HG03060 (cell line): ENCODE measurements around the gene APOL6.

Experiments
- ATAC-seq: cut with Tn5 transposase; IDR thresholded peaks from one replicate; pipeline ENCODE4 v1.9.1; 2021; ENCODE audit warnings: low read depth, moderate number of reproducible peaks; ENCODE audit not compliant: unreplicated experiment

The APOL6 gene

DNA sequence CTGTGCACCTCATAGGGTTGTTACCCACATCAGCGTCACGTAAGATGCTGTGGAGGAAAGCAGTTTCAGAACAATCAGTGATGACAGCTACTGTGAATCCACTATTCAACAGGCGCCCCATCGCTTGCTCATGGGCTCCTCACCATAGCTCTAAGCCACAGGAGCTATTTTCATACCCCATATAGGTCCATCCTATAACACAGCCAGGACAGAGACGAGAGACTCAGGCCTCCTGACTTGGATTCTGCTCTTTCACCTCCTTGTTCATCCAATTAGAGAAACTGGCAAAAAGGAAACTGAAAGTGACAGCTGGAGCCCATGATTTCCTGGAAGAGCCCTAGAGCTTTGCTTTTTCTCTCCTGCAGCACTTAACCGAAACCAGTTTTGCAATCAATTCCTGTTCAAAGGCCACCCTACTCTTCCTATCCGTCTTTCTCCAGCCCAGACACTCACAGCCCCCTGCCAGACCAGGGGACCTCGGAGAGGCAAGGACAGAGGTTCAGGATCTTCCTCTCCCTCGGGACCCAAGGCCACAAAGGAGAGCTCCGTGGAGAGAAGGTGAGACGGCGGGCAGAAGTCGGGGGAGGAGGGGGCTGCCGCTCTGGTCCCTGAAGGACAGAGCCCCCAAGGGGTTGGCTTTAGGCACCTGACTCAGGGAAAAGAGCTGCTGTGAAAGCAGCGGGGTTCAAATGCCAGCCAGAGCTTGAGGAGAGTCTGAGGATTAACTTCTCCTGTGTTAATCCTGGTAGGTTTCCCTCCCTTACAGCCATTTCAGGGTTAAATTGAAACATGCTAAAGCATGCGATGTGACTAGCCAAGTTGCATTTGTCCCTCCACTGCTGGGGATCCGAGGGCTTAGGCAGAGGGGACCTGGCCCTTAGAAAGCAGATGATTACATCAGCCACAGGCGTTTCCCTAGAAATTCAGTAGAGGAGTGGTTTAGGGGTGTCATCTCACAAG is at the start of gene APOL6:
TSS of gene APOL6 (plus strand) at position 381 of the 960 bp plus-strand sequence. CDS start 7,980 bp downstream, outside the sequence.
- ATAC-seq, result no peak

DNA sequence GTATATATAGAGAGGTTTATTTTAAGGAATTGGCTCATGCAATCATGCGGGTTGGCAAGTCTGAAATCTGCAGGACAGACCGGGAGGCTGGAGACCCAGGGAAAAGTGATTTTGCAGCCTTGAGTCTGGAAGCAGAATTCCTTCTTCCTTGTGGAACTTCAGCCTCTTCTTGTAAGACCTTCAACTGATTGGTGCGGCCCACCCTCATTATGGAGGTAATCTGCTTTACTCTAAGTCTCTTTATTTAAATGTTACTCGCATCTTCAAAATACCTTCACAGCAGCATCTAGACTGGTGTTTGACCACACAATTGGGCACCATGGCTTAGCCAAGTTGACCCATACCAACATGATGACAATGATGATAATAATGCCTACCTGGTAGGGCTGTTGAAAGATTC is 48.9 kb upstream of the APOL6 start:
- no peak for ATAC-seq

GRCh38 chr22:35600476-35600875 is 47.8 kb upstream of the APOL6 start:
- no peak for ATAC-seq

DNA sequence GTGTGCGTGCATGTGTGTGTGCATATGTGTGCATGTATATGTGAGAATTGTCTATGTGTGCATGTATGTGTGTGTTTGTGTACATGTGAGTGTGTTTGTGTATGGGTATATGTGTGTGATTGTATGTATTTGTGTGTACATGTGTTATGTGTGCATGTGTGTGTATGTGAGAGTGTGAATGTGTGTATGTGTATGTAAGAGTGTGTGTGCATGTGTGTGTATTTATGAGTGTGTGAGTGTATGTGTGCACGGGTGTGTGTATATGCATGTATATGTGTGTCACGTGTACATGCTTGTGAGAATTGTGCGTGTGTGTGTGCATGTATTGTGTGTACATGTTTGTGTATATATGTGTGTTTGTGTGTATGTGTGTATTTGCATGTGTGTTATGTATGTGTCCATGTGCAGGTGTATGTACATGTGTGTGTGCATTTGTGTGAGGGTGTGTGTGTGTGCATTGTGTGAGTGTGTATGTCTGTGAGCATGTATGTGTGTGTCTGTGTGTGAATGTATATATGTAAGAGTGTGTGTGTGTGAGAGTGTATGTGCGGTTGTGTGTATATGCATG is 47.1 kb upstream of the APOL6 start:
- ATAC-seq, result no peak

DNA sequence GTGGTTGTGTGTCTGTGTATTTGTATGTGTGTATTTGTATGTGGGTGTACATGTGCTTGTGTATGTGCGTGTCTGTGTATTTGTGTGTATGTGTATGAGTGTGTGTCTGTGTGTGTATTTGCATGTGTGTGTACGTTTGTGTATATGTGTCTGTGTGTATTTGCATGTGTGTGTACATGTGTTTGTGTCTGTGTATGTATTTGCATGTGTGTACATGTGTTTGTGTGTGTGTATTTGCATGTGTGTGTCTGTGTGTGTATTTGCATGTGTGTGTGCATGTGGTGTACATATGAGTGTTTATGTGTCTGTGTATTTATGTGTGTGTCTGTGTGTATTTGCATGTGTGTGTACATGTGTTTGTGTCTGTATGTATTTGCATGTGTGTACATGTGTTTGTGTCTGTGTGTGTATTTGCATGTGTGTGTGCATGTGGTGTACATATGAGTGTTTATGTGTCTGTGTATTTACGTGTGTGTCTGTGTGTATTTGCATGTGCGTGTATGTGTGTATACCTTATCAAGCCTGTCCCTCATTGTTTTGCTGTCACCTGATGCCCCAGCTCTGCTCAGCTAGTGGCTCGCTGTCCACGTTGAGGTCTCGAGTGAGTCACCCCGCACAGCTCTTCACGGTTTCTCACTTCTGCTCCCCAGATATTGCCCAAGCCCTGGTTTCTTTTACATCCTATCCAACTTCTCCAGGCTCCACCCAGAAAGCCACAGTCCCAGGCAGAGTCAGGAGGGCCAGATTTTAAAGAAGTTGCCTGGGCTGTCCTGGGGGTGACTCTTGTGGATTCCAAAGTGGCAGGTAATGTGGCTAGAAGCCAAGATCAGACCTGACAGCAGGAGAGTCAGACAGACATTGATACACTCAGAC is 46.3 kb upstream of the APOL6 start:
- ATAC-seq, result no peak

DNA sequence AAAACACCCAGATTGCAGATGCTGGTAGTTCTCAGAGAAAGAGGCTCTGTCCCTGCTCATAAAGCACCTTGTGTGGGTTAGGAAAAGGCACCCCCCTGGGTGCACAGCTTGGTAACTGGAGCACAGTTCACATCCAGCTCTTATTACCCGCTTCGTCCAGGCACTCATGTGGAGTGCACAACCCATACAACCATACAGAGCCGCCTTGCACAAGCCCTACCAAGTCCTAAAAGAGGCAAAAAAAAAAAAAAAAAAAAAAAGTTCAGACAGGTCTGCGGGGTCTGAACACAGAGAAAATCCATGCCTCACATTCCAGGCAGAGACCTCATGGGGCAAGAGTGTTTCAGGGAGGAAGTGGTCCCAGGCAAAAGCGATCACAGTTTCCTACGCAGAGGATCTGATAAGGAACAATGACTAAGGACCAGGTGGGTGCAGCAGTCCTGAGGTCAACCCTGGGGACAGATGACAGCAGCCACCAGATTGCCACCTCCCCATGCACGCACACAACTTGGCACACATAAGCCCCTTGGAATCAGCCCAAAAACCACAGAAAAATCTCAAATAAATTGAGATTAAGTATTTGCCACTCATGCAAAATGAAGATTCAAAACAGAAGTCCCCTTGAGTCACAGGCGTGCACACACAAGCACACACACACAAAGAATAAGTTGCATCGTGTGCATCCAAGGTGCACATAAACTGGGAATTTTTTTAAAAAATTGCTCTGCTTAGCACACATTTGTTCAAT is 43.5 kb upstream of the APOL6 start:
- ATAC-seq, result no peak

- ATAC-seq, result no peak
Measured at GRCh38 chr22:35605369-35605680, 42.9 kb upstream of the APOL6 start.

- no peak for ATAC-seq
Measured at GRCh38 chr22:35605851-35606481, 42.3 kb upstream of the APOL6 start.

DNA sequence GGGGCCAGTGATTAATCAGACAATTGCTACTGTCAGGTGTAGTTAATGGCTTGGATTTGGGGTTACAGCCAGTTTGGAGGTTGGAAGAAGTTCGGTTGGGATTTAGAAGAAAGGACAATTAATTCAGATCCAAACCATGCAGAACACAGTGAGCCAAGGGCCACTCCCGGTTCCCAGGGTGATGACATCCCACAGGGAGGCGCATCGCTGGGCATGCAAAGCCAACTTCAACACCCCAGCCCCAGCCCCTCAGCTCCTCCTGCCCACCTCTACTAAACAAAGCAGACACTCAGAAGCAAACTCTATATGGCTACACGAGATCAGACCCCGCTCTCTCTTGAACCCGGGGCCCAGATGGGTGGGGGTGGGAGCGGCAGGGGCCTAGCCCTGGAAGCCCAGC is 41.3 kb upstream of the APOL6 start:
- no peak for ATAC-seq

DNA sequence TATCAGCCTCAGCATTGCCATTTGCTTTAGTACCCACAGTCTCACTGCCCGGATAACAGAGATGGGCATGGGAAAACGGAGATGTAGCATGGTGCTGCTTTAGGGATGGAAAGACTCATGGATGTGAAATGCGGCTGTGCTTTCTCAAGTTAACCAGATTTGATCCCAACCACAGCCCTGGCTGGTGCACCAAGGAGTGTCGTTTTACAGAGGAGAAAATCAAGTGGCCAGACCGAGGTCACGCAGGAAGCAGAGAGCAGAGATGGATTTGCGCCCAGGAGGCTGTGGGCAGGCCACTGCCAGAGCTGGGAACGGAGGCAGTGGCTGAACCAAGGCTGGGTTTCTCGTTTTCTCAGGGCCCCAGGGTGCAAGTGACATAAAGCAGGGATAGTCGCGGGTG is 40.2 kb upstream of the APOL6 start:
- ATAC-seq, result no peak

DNA sequence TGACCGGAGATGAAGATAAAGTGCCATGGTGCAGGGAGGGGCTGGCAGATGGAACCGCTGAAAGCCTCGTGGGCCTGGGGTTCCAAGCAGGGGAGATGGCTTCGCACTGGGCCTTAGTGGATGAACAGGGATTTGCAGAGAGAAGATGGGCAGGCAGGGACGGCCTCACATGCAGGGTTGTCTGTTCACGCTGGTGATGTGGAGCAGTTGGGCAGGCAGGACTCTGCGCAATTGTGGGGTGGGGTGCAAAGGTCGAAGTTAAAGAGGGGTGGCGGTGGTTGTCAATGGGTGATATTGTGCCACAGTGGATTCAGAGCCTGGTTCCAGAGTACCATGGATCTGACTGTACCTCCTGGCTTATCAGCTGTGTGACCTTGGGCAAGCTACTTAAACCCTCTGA is 39.0 kb upstream of the APOL6 start:
- ATAC-seq, result no peak

DNA sequence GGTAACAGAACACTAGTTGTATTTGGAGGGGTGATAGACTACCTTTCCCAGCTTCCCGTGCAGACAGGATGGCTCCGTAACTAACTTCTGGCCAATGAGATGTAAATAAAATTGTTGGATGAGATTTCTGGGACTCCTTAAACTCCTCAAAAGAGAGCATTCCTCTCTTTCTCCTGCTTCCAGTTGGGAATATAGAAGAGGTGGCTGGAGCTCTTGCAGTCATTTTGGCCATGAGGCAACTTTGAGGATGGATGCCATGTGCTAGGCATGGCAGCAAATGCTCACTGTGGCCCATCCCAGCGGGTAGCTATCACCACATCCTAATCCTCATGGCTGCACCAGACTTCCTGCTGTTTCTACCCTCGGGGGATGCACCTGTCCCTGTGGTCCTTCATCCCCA is 38.5 kb upstream of the APOL6 start:
- ATAC-seq, result no peak

GRCh38 chr22:35610741-35611140 is 37.5 kb upstream of the APOL6 start:
- ATAC-seq, result no peak

DNA sequence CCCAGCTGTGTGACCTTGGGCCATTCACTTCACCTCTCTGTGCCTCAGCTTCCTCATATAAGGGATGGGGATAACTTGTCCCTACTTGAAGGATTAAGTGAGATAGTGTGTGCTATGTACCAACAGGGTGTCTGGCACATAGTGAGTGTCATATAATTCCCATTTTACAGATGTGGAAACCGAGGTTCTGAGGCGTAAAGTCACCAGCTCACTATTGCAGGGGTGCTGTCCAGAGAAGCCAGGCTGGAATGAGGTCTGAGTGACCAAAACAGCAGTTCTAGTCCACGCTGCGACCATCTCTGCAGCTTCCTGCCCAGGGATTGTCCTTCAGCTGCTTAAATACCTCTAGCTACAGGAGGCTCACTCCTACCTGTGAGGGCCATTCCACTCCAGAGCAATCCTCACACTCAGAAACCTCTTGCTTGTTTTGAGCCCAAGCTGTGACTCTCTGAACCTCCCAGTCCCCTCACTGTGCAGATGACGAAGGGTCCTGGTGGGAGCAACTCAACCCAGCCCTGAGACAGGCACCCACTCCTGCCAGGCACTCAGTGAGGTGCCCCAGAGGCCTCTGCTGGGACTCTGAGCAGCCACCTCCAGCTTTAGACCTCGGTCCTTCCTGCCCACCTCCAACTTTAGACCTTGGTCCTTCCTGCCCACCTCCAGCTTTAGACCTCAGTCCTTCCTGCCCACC is 36.9 kb upstream of the APOL6 start:
- ATAC-seq, result no peak

DNA sequence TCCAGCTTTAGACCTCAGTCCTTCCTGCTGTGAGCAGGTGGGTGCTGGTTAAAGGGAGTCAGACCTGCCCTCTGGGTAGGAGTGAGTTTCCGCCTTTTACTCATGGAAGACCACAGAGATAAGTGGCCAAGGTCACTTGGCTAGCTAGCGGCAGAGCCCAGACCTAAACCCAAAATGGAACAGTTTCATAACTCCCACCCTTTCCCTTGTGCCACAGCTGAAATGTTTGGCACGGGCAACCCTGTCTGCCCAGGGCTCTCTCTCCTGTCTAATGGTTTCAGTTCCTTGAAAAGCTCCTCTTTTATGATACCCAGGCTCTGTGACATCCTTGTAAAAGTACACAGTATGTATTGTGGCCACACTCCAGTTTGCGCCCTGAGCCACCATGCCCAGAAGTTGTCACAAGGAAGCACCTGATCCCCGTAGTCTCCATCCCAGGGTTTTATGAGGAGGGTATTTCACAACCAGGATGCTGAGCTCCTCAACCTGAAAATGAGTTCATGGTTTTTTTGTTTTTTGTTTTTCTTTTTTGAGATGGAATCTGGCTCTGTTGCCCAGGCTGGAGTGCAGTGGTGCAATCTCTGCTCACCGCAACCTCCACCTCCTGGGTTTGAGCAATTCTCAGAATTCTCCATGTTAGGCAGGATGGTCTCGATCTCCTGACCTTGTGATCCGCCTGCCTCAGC is 36.2 kb upstream of the APOL6 start:
- no peak for ATAC-seq

DNA sequence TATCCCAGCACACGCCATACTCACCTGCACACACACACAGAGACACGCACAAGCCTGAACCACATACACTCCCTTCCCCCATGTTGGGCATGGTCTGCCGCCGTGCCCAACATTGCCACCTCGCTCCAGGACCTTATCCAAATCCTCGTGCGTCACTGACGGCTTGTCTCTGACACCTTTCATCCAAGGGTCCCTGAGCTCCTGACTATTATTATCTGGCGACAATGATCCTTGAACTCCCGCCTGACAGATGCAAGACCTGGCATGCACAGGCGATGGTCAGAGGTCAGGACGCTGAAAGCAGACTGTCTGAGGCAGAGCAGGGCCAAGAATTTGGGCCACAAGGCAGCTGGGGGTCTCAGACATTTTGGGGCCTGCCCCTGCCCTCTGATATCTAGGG is 35.3 kb upstream of the APOL6 start:
- ATAC-seq, result no peak

DNA sequence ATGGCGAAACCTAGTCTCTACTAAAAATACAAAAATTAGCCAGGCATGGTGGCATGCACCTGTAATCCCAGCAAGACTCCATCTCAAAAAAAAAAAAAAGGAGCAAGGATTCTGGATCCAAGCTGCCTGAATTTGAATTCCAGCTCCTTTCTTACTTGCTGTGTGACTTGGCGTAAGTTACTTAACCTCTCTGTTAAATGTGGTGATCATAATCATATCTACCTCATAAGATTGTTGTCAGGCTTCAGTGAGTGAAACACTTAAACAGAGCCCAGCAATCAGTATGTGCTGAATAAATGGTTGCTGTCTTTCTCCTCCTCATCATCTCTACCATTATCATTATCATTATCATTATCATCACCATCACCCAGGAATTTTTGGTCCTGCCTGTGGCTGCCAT is 33.8 kb upstream of the APOL6 start:
- no peak for ATAC-seq

DNA sequence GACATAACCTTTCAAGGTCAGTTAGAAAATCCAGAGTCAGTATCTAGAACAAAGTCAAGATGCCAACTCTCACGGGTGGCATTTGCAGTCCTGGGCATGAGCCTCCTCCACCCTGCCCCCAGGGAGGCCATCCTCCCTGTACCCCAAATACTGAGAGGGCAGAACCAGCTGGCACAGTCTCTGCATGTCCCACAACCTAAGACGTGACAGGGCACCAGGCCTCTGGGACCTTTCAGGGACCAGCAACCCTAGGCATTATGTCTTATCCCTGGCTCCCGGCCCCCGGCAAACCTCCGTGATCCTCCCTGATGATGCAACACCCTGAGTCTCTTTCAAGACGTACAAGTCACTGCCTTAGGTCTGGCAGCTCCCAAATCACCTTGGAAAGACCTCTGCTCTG is 33.1 kb upstream of the APOL6 start:
- ATAC-seq, result no peak

DNA sequence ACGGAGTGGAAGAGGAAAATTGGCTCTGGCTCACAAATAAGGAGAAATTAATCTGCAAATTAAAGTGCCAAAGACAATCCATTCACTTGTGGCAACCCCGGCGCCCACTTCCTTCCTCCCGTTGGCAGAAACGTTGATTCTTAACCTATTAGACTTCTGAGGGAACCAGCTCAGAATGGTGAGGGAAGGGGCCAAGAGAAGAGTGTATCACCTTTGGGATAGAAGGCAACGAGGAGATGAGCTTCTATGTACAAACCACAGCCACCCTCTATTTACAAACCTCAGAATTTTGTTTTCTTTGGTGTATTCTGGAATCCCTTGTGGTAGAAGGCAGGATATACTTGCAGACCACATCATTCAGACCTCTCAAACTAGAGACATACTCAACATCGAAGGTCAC is 32.2 kb upstream of the APOL6 start:
- ATAC-seq, result no peak
